Measurements from ENCODE around the gene CCDC57. TPM values are rescaled to one million over a fixed set of nuclear protein-coding genes. Genes with fewer than 3 reads are reported as not detected.

CCDC57 gene
- total and polyA plus RNA-seq, 2 of the 8 experiments (the other 6 are each of a cell fraction or from before 2014, with no cell fraction given) = 8.4 to 12.9 TPM

DNA sequence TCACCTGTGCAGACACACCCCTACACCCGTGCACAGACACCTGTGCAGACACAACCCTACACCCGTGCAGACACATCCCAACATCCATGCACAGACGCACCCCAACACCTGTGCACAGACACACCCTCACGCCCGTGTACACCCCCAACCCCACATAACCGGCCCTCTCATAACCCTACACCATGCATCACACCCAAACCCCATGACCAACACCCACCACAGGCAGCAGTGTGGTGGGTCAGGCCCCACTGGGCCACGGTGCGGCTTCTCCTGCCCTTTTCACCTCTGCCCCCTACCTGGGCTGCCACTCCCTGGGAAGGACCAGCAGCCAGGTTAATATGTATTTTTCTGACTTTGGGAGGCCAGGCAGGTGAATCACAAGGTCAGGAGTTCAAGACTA, 12.0 kb upstream of the CCDC57 start (continued):
- TF ChIP-seq CEBPB (IDR thresholded peaks at IDR 0.05; ENCODE audit: low read depth, low read length) (no peak), KDM5A (IDR thresholded peaks at IDR 0.05; ENCODE audit: low read length) (no peak), POLR2A (IDR thresholded peaks at IDR 0.05; ENCODE audit: control extremely low read depth in 1 of 2, low read depth in 2 of 2, low read length in 2 of 2) (no peak), RFX5 (IDR thresholded peaks at IDR 0.05; ENCODE audit: borderline replicate concordance, low read depth, low read length) (no peak), SIX5 (IDR thresholded peaks at IDR 0.05; ENCODE audit: low read depth, low read length) (no peak)
